HCT116 (cell line): ENCODE measurements around the gene THSD1. TPM values are rescaled to one million over a fixed set of nuclear protein-coding genes. Genes with fewer than 3 reads are reported as not detected.

ENCODE experiments used
- ATAC-seq: fragments of 200-7000 bp; cut with Tn5 transposase; 2 replicates; pipeline ENCODE4 v1.9.1; 2020; ENCODE audit warnings: mild to moderate bottlenecking, moderate library complexity
- BruUV-seq: library from RNA; stranded (reverse); fragments of 400-500 nt; replicated peaks from 2 replicates; lab custom pipeline; 2021; lab: Mats Ljungman, UMichigan
- CTCF ChIA-PET: fragments of 300-600 bp; sonication (Branson Sonifier 250); formaldehyde crosslinking; loops from one replicate; lab custom pipeline; 2021; ENCODE audit warnings: antibody characterized with exemption; lab: Charles Lee
- POLR2A ChIA-PET: fragments of 300-600, 350-600 bp; sonication (Branson Sonifier 250); formaldehyde crosslinking; loops from one replicate; lab custom pipeline; 2021; ENCODE audit warnings: antibody characterized with exemption; lab: Charles Lee
- RAD21 ChIA-PET, 2 experiments: fragments of 300-600 bp; sonication (Branson Sonifier 250); formaldehyde crosslinking; loops; one replicate each; lab custom pipeline; 2023; ENCODE audit warnings: low total read pairs in 2 of 2; ENCODE audit not compliant: uncharacterized antibody in 2 of 2, unreplicated experiment in 2 of 2, low non-redundant PET in 1 of 2; lab: Charles Lee
- DNase-seq: peaks from one replicate; pipeline ENCODE4 v3.0.0-alpha.2; 2010; ENCODE audit warnings: low read depth, low spot score
- H2AFZ ChIP-seq: fragments of 200-600 bp; shearing (Covaris generic), sonication (generic); 2 replicates; pipeline ENCODE4 v1.6.1; 2017; ENCODE audit warnings: low read depth, mixed run types, mixed read lengths, antibody characterized with exemption, low read length; ENCODE audit not compliant: poor library complexity, severe bottlenecking
- H3K27ac ChIP-seq: 2 replicates; pipeline ENCODE4 v1.5.1; 2012; ENCODE audit warnings: low read depth, low read length
- H3K27me3 ChIP-seq: fragments of 200-600 bp; sonication (generic); 2 replicates; pipeline ENCODE4 v1.6.1; 2016; ENCODE audit warnings: mixed run types, low read length, mixed read lengths; ENCODE audit not compliant: insufficient read depth
- H3K36me3 ChIP-seq, 2 experiments: fragments of 200-500 bp in 1 of 2; fragments of 200-600 bp in 1 of 2; sonication (Bioruptor generic) in 1 of 2; sonication (generic) in 1 of 2; 2 replicates each; pipeline versions ENCODE4 v1.5.1 to v1.6.1; 2014 to 2016; ENCODE audit warnings: low read length in 2 of 2, inconsistent platforms in 1 of 2, mixed read lengths in 1 of 2, mixed run types in 1 of 2; ENCODE audit not compliant: insufficient read depth in 2 of 2, control insufficient read depth in 1 of 2
- H3K4me1 ChIP-seq, 2 experiments: fragments of 200-600 bp in 1 of 2; sonication (generic) in 1 of 2; 2 replicates each; pipeline versions ENCODE4 v1.5.1 to v1.6.1; 2012 to 2017; ENCODE audit warnings: low read length in 2 of 2, inconsistent platforms in 1 of 2, mild to moderate bottlenecking in 1 of 2, mixed read lengths in 1 of 2, mixed run types in 1 of 2, moderate library complexity in 1 of 2; ENCODE audit not compliant: insufficient read depth in 2 of 2, control insufficient read depth in 1 of 2
- H3K4me2 ChIP-seq: fragments of 200-600 bp; sonication (generic); 2 replicates; pipeline ENCODE4 v1.6.1; 2017; ENCODE audit warnings: mixed run types, low read length, mixed read lengths
- H3K4me3 ChIP-seq, 2 experiments: fragments of 200-600 bp in 1 of 2; sonication (generic) in 1 of 2; replicated peaks in 1 of 2; 2 replicates each; pipeline ENCODE4 v1.5.1; 2011 to 2016; ENCODE audit warnings: low read length in 2 of 2, control low read depth in 1 of 2, low read depth in 1 of 2, mild to moderate bottlenecking in 1 of 2, mixed read lengths in 1 of 2, mixed run types in 1 of 2
- H3K79me2 ChIP-seq: fragments of 200-600 bp; sonication (generic); 2 replicates; pipeline ENCODE4 v1.6.1; 2017; ENCODE audit warnings: mild to moderate bottlenecking, mixed run types, low read length, moderate library complexity, mixed read lengths; ENCODE audit not compliant: insufficient read depth
- H3K9ac ChIP-seq: fragments of 200-600 bp; sonication (generic); 2 replicates; pipeline ENCODE4 v1.6.1; 2016; ENCODE audit warnings: low read length, mixed read lengths
- H3K9me2 ChIP-seq: fragments of 200-600 bp; sonication (generic), shearing (Covaris generic); 2 replicates; pipeline ENCODE4 v1.6.1; 2017; ENCODE audit warnings: mixed run types, mild to moderate bottlenecking, moderate library complexity; ENCODE audit not compliant: insufficient read depth
- H3K9me3 ChIP-seq, 2 experiments: fragments of 200-500 bp in 1 of 2; fragments of 200-600 bp in 1 of 2; sonication (Bioruptor generic) in 1 of 2; sonication (generic) in 1 of 2; 2 replicates each; pipeline ENCODE4 v1.6.1; 2014 to 2017; ENCODE audit warnings: low read length in 2 of 2, mixed read lengths in 2 of 2, inconsistent platforms in 1 of 2, low read depth in 1 of 2, mild to moderate bottlenecking in 1 of 2, mixed run types in 1 of 2, moderate library complexity in 1 of 2; ENCODE audit not compliant: control insufficient read depth in 1 of 2, insufficient read depth in 1 of 2
- H4K20me1 ChIP-seq: fragments of 200-600 bp; sonication (generic), shearing (Covaris generic); 2 replicates; pipeline ENCODE4 v1.6.1; 2017; ENCODE audit warnings: mixed run types, mild to moderate bottlenecking, moderate library complexity; ENCODE audit not compliant: insufficient read depth
- ATF3 ChIP-seq: IDR thresholded peaks from 2 replicates; pipeline ENCODE4 v1.6.1; 2012
- CBX3 ChIP-seq: IDR thresholded peaks from 2 replicates; pipeline ENCODE4 v1.6.1; 2012; ENCODE audit warnings: low read depth
- CEBPB ChIP-seq: IDR thresholded peaks from 2 replicates; pipeline ENCODE4 v1.6.1; 2012; ENCODE audit warnings: low read depth
- ELF1 ChIP-seq: IDR thresholded peaks from 2 replicates; pipeline ENCODE4 v1.6.1; 2012; ENCODE audit warnings: low read depth, borderline replicate concordance
- EZH2 ChIP-seq: fragments of 200-600 bp; sonication (generic); IDR thresholded peaks from 2 replicates; pipeline ENCODE4 v1.6.1; 2017; ENCODE audit warnings: antibody characterized with exemption, mixed run types
- FOSL1 ChIP-seq: IDR thresholded peaks from 2 replicates; pipeline ENCODE4 v1.6.1; 2012; ENCODE audit warnings: low read depth
- JUND ChIP-seq: IDR thresholded peaks from 2 replicates; pipeline ENCODE4 v1.6.1; 2012
- POLR2A ChIP-seq: IDR thresholded peaks from 2 replicates; pipeline ENCODE4 v1.7.0; 2011; ENCODE audit warnings: borderline replicate concordance; ENCODE audit not compliant: insufficient read depth, insufficient read length; ENCODE audit errors: extremely low read depth
- POLR2AphosphoS5 ChIP-seq: IDR thresholded peaks from 2 replicates; pipeline ENCODE4 v1.6.1; 2011; ENCODE audit warnings: mild to moderate bottlenecking, low read depth, low read length, moderate library complexity
- RAD21 ChIP-seq: IDR thresholded peaks from 2 replicates; pipeline ENCODE4 v1.6.1; 2012; ENCODE audit warnings: low read depth, mild to moderate bottlenecking
- REST ChIP-seq: IDR thresholded peaks from 2 replicates; pipeline ENCODE4 v1.6.1; 2012; ENCODE audit warnings: low read depth
- SIN3A ChIP-seq: IDR thresholded peaks from 2 replicates; pipeline ENCODE4 v1.6.1; 2012; ENCODE audit warnings: low read depth
- SP1 ChIP-seq: IDR thresholded peaks from 2 replicates; pipeline ENCODE4 v1.6.1; 2012; ENCODE audit warnings: low read depth
- TCF7L2 ChIP-seq: IDR thresholded peaks from 2 replicates; pipeline ENCODE4 v1.7.0; 2011; ENCODE audit warnings: borderline replicate concordance, inconsistent platforms; ENCODE audit not compliant: insufficient read depth, insufficient read length; ENCODE audit errors: extremely low read depth
- YY1 ChIP-seq: IDR thresholded peaks from 2 replicates; pipeline ENCODE4 v1.6.1; 2011; ENCODE audit warnings: low read length, low read depth, moderate library complexity, mild to moderate bottlenecking; ENCODE audit not compliant: insufficient replicate concordance; ENCODE audit errors: extremely low read depth
- ZBTB33 ChIP-seq: IDR thresholded peaks from 2 replicates; pipeline ENCODE4 v1.6.1; 2011; ENCODE audit warnings: mild to moderate bottlenecking, low read length, moderate library complexity; ENCODE audit not compliant: insufficient replicate concordance; ENCODE audit errors: extremely low read depth
- ZFX ChIP-seq: fragments of 450-650 bp; IDR thresholded peaks from 2 replicates; pipeline ENCODE4 v1.6.1; 2017
- ZNF274 ChIP-seq: fragments of 200-500 bp; sonication (Bioruptor generic); IDR thresholded peaks from 2 replicates; pipeline ENCODE4 v1.6.1; 2014; ENCODE audit warnings: mild to moderate bottlenecking, low read depth, low read length, inconsistent platforms
- intact Hi-C: fragments of 100-400 bp; cut with micrococcal nuclease; formaldehyde crosslinking; loops from 2 replicates; pipeline ENCODE4 v1.10.0; 2022
- total RNA-seq: library from RNA; stranded (reverse); gene quantifications from one replicate; pipeline ENCODE4 v1.2.1, GENCODE V29; 2021; ENCODE audit not compliant: unreplicated experiment
- TF ChIP-seq, protein P1 (sequence below), 3 experiments: fragments of 200-600 bp in 1 of 3; sonication (generic) in 1 of 3; IDR thresholded peaks in 2 of 3; conservative IDR thresholded peaks in 1 of 3; 2 replicates each; pipeline ENCODE4 v1.5.1; 2012 to 2017; ENCODE audit warnings: low read depth in 2 of 3, low read length in 2 of 3, antibody characterized with exemption in 1 of 3, borderline replicate concordance in 1 of 3, control low read depth in 1 of 3, mild to moderate bottlenecking in 1 of 3, mixed read lengths in 1 of 3, mixed run types in 1 of 3, moderate library complexity in 1 of 3; ENCODE audit not compliant: insufficient read depth in 1 of 3
- TF ChIP-seq, protein P2 (sequence below): IDR thresholded peaks from 2 replicates; pipeline ENCODE4 v1.6.1; 2012

The THSD1 gene
- total RNA-seq, 1 experiment from 2014 or later = 0.76 TPM

- ATAC-seq (no peak), DNase-seq (no peak)
- POLR2A ChIA-PET = no interaction called here
- intact Hi-C loops = loop anchor here (2.0 to 10.0 kb wide), 4 partner anchors 106 to 652 kb away; partner anchors contain the start of genes ALG11, ATP7B, DHRS12 and NEK3
- H3K4me1 ChIP-seq = peaks cover 13 to 32% of the 10 kb centered on the region in 2 experiments
- H4K20me1 ChIP-seq = no peaks in the 10 kb centered on the region
- peak overlapping the region; percentile 99 for H3K4me2 ChIP-seq
- CTCF ChIA-PET = no interaction called here
- BruUV-seq = no TSS peak
- H3K9me2 ChIP-seq = no peaks in the 10 kb centered on the region
- TF ChIP-seq POLR2AphosphoS5 (no peak), RAD21 (no peak), YY1 (no peak), POLR2A (no peak), CEBPB (no peak), CBX3 (no peak), SIN3A (no peak), ZNF274 (no peak), REST (no peak), ATF3 (no peak), JUND (no peak), EZH2 (no peak), TCF7L2 (no peak), ELF1 (no peak), FOSL1 (no peak), SP1 (no peak), ZBTB33 (no peak), ZFX (no peak)
- TF ChIP-seq, protein P1, sequence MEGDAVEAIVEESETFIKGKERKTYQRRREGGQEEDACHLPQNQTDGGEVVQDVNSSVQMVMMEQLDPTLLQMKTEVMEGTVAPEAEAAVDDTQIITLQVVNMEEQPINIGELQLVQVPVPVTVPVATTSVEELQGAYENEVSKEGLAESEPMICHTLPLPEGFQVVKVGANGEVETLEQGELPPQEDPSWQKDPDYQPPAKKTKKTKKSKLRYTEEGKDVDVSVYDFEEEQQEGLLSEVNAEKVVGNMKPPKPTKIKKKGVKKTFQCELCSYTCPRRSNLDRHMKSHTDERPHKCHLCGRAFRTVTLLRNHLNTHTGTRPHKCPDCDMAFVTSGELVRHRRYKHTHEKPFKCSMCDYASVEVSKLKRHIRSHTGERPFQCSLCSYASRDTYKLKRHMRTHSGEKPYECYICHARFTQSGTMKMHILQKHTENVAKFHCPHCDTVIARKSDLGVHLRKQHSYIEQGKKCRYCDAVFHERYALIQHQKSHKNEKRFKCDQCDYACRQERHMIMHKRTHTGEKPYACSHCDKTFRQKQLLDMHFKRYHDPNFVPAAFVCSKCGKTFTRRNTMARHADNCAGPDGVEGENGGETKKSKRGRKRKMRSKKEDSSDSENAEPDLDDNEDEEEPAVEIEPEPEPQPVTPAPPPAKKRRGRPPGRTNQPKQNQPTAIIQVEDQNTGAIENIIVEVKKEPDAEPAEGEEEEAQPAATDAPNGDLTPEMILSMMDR (IDR thresholded peaks at IDR 0.05 in 2 of 3, conservative IDR thresholded peaks at IDR 0.05 in 1 of 3; ENCODE audit: borderline replicate concordance in 1 of 3, insufficient read depth in 1 of 3, low read depth in 2 of 3, low read length in 2 of 3) = no peak
- TF ChIP-seq, protein P2, sequence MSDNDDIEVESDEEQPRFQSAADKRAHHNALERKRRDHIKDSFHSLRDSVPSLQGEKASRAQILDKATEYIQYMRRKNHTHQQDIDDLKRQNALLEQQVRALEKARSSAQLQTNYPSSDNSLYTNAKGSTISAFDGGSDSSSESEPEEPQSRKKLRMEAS = no peak
- RAD21 ChIA-PET = no interaction called here
- H3K36me3 ChIP-seq = peaks cover 9 to 13% of the 10 kb centered on the region in 2 experiments; a peak in 3 of 4 replicates
- H3K9me3 ChIP-seq = no peaks in the 10 kb centered on the region
- peak overlapping the region; percentile 90 for H2AFZ ChIP-seq
- H3K79me2 ChIP-seq = peaks cover 46% of the 10 kb centered on the region
- peak overlapping the region; percentile 93 for H3K27ac ChIP-seq
- H3K27me3 ChIP-seq = no peaks in the 10 kb centered on the region
- peak overlapping the region; percentile 89 for H3K9ac ChIP-seq
- peak overlapping the region; percentile 73 to 85 for H3K4me3 ChIP-seq
Observed at GRCh38 chr13:52454459-52454819, 48.5 kb upstream of the THSD1 start.
